Testis (tissue), 2 donors: ENCODE data around the gene WBP1L.

Source experiments
- CTCF ChIP-seq, 3 experiments: fragments of 450-650 bp in 2 of 3; fragments of 200-600 bp in 1 of 3; sonication (generic) in 1 of 3; IDR thresholded peaks; one replicate each; pipeline ENCODE4 v1.5.1; 2016 to 2019; ENCODE audit warnings: antibody characterized with exemption in 3 of 3, mild to moderate bottlenecking in 2 of 3, moderate library complexity in 1 of 3
- POLR2A ChIP-seq: fragments of 450-650 bp; IDR thresholded peaks from one replicate; pipeline ENCODE4 v1.6.1; 2017; ENCODE audit warnings: antibody characterized with exemption, mild to moderate bottlenecking, moderate library complexity

GRCh38 chr10:102761981-102762380 is 18.2 kb downstream of the WBP1L start:
- TF ChIP-seq CTCF (IDR thresholded peaks at IDR 0.05), result no peak
- TF ChIP-seq POLR2A, result no peak
